Muscle layer of colon (tissue), 2 donors: Measurements from ENCODE around the gene MIX23.

Source experiments
- H3K27ac ChIP-seq: one replicate; pipeline ENCODE4 v1.7.0; 2013; ENCODE audit warnings: low read depth, mild to moderate bottlenecking, low read length, moderate library complexity
- H3K27me3 ChIP-seq, 2 donors: one replicate each; pipeline ENCODE4 v1.7.0; 2013; ENCODE audit warnings: low read length in 2 of 2, mild to moderate bottlenecking in 2 of 2; ENCODE audit not compliant: insufficient read depth in 2 of 2, control insufficient read depth in 1 of 2
- H3K36me3 ChIP-seq: one replicate; pipeline ENCODE4 v1.7.0; 2013; ENCODE audit warnings: mild to moderate bottlenecking, low read length; ENCODE audit not compliant: insufficient read depth
- H3K4me1 ChIP-seq: one replicate; pipeline ENCODE4 v1.7.0; 2013; ENCODE audit warnings: mild to moderate bottlenecking, low read length; ENCODE audit not compliant: insufficient read depth
- H3K4me3 ChIP-seq, 2 donors: one replicate each; pipeline ENCODE4 v1.7.0; 2013; ENCODE audit warnings: low read length in 2 of 2, low read depth in 1 of 2, mild to moderate bottlenecking in 1 of 2, moderate library complexity in 1 of 2
- H3K9ac ChIP-seq: one replicate; pipeline ENCODE4 v1.7.0; 2013; ENCODE audit warnings: low read length
- H3K9me3 ChIP-seq: one replicate; pipeline ENCODE4 v1.7.0; 2013; ENCODE audit warnings: mild to moderate bottlenecking, low read length
- donor health status: abdominal sarcoma.
- donor health status: Adenocarcinoma of cecum.

Gene MIX23

GRCh38 chr3:122364490-122364889 is 18.5 kb downstream of the MIX23 start:
- no peaks in the 10 kb centered on the region for H3K4me1 ChIP-seq
- no peak overlapping the region for H3K27ac ChIP-seq
- peaks cover 45% of the 10 kb centered on the region for H3K36me3 ChIP-seq
- no peak overlapping the region for H3K9ac ChIP-seq
- no peaks in the 10 kb centered on the region for H3K27me3 ChIP-seq
- no peaks in the 10 kb centered on the region for H3K9me3 ChIP-seq
- H3K4me3 ChIP-seq = no peak overlapping the region

GRCh38 chr3:122362026-122362425 is 21.0 kb downstream of the MIX23 start:
- Histone ChIP-seq H3K36me3 (peaks cover 51% of the 10 kb centered on the region), H3K9me3 (no peaks in the 10 kb centered on the region), H3K27ac (no peak overlapping the region)

GRCh38 chr3:122358703-122359032 is 24.4 kb downstream of the MIX23 start:
- Histone ChIP-seq H3K27ac (no peak overlapping the region), H3K36me3 (peaks cover 26% of the 10 kb centered on the region)

More at GRCh38 chr3:122362026-122362425, 21.0 kb downstream of the MIX23 start:
- no peaks in the 10 kb centered on the region for H3K4me1 ChIP-seq
- H3K9ac ChIP-seq = no peak overlapping the region
- no peaks in the 10 kb centered on the region for H3K27me3 ChIP-seq
- no peak overlapping the region for H3K4me3 ChIP-seq

GRCh38 chr3:122357828-122358702 is 25.0 kb downstream of the MIX23 start:
- H3K9ac ChIP-seq = no peak overlapping the region
- peaks cover 21% of the 10 kb centered on the region for H3K36me3 ChIP-seq
- H3K27ac ChIP-seq = no peak overlapping the region
- H3K4me3 ChIP-seq = no peak overlapping the region
- H3K27me3 ChIP-seq = no peaks in the 10 kb centered on the region
- H3K9me3 ChIP-seq = no peaks in the 10 kb centered on the region
- no peaks in the 10 kb centered on the region for H3K4me1 ChIP-seq

More at GRCh38 chr3:122358703-122359032, 24.4 kb downstream of the MIX23 start:
- no peaks in the 10 kb centered on the region for H3K4me1 ChIP-seq
- H3K9me3 ChIP-seq = no peaks in the 10 kb centered on the region
- no peaks in the 10 kb centered on the region for H3K27me3 ChIP-seq
- H3K4me3 ChIP-seq = no peak overlapping the region
- H3K9ac ChIP-seq = no peak overlapping the region

- H3K4me1 ChIP-seq = no peaks in the 10 kb centered on the region
- H3K4me3 ChIP-seq = no peak overlapping the region
- no peak overlapping the region for H3K27ac ChIP-seq
- H3K27me3 ChIP-seq = no peaks in the 10 kb centered on the region
- H3K9ac ChIP-seq = no peak overlapping the region
- no peaks in the 10 kb centered on the region for H3K9me3 ChIP-seq
- H3K36me3 ChIP-seq = peaks cover 9% of the 10 kb centered on the region
Observed at GRCh38 chr3:122356402-122356801, 26.6 kb downstream of the MIX23 start.

GRCh38 chr3:122355612-122356011 is 27.4 kb downstream of the MIX23 start:
- Histone ChIP-seq H3K4me3 (no peak overlapping the region), H3K27me3 (no peaks in the 10 kb centered on the region), H3K9ac (no peak overlapping the region), H3K4me1 (no peaks in the 10 kb centered on the region), H3K9me3 (no peaks in the 10 kb centered on the region), H3K27ac (no peak overlapping the region), H3K36me3 (peaks cover 9% of the 10 kb centered on the region)

GRCh38 chr3:122353893-122354401 is 29.1 kb downstream of the MIX23 start:
- Histone ChIP-seq H3K27ac (no peak overlapping the region), H3K4me1 (no peaks in the 10 kb centered on the region), H3K36me3 (peaks cover 7% of the 10 kb centered on the region), H3K4me3 (no peak overlapping the region), H3K9me3 (no peaks in the 10 kb centered on the region), H3K27me3 (no peaks in the 10 kb centered on the region), H3K9ac (no peak overlapping the region)

GRCh38 chr3:122353215-122353614 is 29.8 kb downstream of the MIX23 start:
- Histone ChIP-seq H3K36me3 (no peaks in the 10 kb centered on the region), H3K4me3 (no peak overlapping the region), H3K9me3 (no peaks in the 10 kb centered on the region), H3K4me1 (no peaks in the 10 kb centered on the region), H3K9ac (no peak overlapping the region), H3K27ac (no peak overlapping the region), H3K27me3 (no peaks in the 10 kb centered on the region)

- H3K27ac ChIP-seq = no peak overlapping the region
- no peak overlapping the region for H3K4me3 ChIP-seq
Observed at GRCh38 chr3:122351612-122352011, 31.4 kb downstream of the MIX23 start.

GRCh38 chr3:122350814-122351418 is 32.1 kb downstream of the MIX23 start:
- H3K27me3 ChIP-seq = no peaks in the 10 kb centered on the region
- no peaks in the 10 kb centered on the region for H3K9me3 ChIP-seq
- H3K27ac ChIP-seq = no peak overlapping the region
- H3K9ac ChIP-seq = no peak overlapping the region
- no peaks in the 10 kb centered on the region for H3K4me1 ChIP-seq
- H3K36me3 ChIP-seq = no peaks in the 10 kb centered on the region
- H3K4me3 ChIP-seq = no peak overlapping the region

More at GRCh38 chr3:122351612-122352011, 31.4 kb downstream of the MIX23 start:
- no peak overlapping the region for H3K9ac ChIP-seq
- no peaks in the 10 kb centered on the region for H3K4me1 ChIP-seq
- H3K9me3 ChIP-seq = no peaks in the 10 kb centered on the region
- H3K36me3 ChIP-seq = no peaks in the 10 kb centered on the region
- no peaks in the 10 kb centered on the region for H3K27me3 ChIP-seq

GRCh38 chr3:122349171-122349570 is 33.9 kb downstream of the MIX23 start:
- Histone ChIP-seq H3K27me3 (no peaks in the 10 kb centered on the region), H3K4me1 (no peaks in the 10 kb centered on the region), H3K27ac (no peak overlapping the region), H3K9ac (no peak overlapping the region), H3K36me3 (no peaks in the 10 kb centered on the region), H3K9me3 (no peaks in the 10 kb centered on the region), H3K4me3 (no peak overlapping the region)
